Tibial nerve (tissue), 4 donors: ENCODE data around the gene CCL16. TPM values are rescaled to one million over a fixed set of nuclear protein-coding genes. Genes with fewer than 3 reads are reported as not detected.

ENCODE experiments used
- DNase-seq, 2 donors: peaks; one replicate each; pipeline ENCODE4 v3.0.0-alpha.2; 2019; ENCODE audit warnings: low spot score in 2 of 2
- H3K27ac ChIP-seq, 4 donors: fragments of 200-600 bp; sonication (generic) in 3 of 4; one replicate each; pipeline ENCODE4 v1.5.1; 2017 to 2019; ENCODE audit warnings: mild to moderate bottlenecking in 1 of 4
- H3K27me3 ChIP-seq, 2 donors: fragments of 200-600 bp; sonication (generic) in 1 of 2; one replicate each; pipeline versions ENCODE4 v1.5.1 to v1.6.0; 2017 to 2019
- H3K36me3 ChIP-seq, 3 donors: fragments of 200-600 bp; sonication (generic); one replicate each; pipeline ENCODE4 v1.5.1; 2018 to 2019
- H3K4me1 ChIP-seq, 4 donors: fragments of 200-600 bp; sonication (generic) in 3 of 4; one replicate each; pipeline ENCODE4 v1.5.1; 2017 to 2019
- H3K4me3 ChIP-seq, 4 donors: fragments of 200-600 bp; sonication (generic) in 3 of 4; one replicate each; pipeline ENCODE4 v1.5.1; 2017 to 2019; ENCODE audit warnings: mild to moderate bottlenecking in 1 of 4, moderate library complexity in 1 of 4
- H3K9me3 ChIP-seq, 4 donors: fragments of 200-600 bp; sonication (generic) in 3 of 4; one replicate each; pipeline ENCODE4 v1.5.1; 2017 to 2019
- CTCF ChIP-seq, 5 experiments: fragments of 200-600 bp in 3 of 5; fragments of 450-650 bp in 2 of 5; sonication (generic) in 3 of 5; IDR thresholded peaks; one replicate each; pipeline ENCODE4 v1.5.1; 2016 to 2019; ENCODE audit warnings: antibody characterized with exemption in 5 of 5, mild to moderate bottlenecking in 3 of 5, moderate library complexity in 2 of 5
- EP300 ChIP-seq, 2 donors: sonication (generic); formaldehyde crosslinking; IDR thresholded peaks; one replicate each; pipeline ENCODE4 v1.6.1; 2017; ENCODE audit warnings: antibody characterized with exemption in 2 of 2, mild to moderate bottlenecking in 1 of 2
- POLR2A ChIP-seq, 2 donors: fragments of 450-650 bp; IDR thresholded peaks; one replicate each; pipeline ENCODE4 v1.6.1; 2017; ENCODE audit warnings: antibody characterized with exemption in 2 of 2, mild to moderate bottlenecking in 2 of 2, moderate library complexity in 2 of 2
- WGBS, 2 donors: methylation state at CpG; one replicate each; pipeline ENCODE4 v1.1.5; 2018; 5-methylcytosine and 5-hydroxymethylcytosine counted together
- total RNA-seq, 4 donors: library from RNA; depleted of rRNA; stranded (reverse); fragments of >200 nt; gene quantifications; one replicate each; pipeline ENCODE4 v1.1.0, GENCODE V29; 2016

Gene CCL16
- total RNA-seq, 4 donors from 2014 or later: not detected

- H3K27me3 ChIP-seq: no peaks in the 10 kb centered on the region
- TF ChIP-seq POLR2A (IDR thresholded peaks at IDR 0.05) (no peak), CTCF (IDR thresholded peaks at IDR 0.05) (no peak), EP300 (IDR thresholded peaks at IDR 0.05) (no peak)
- no peaks in the 10 kb centered on the region for H3K36me3 ChIP-seq
- H3K27ac ChIP-seq: peak overlapping the region in 1 of 4 donors; percentile 14
- H3K4me3 ChIP-seq: no peak overlapping the region
- peaks cover 0 to 17% (median 2%) of the 10 kb centered on the region in 4 donors for H3K4me1 ChIP-seq
- no peak for DNase-seq
- H3K9me3 ChIP-seq: no peaks in the 10 kb centered on the region
- WGBS, 2 donors: 44 to 46% methylated on average over 10 of the region's 10 CpGs
Measured at GRCh38 chr17:35973333-35974260, 7.7 kb downstream of the CCL16 start.

GRCh38 chr17:35972945-35973332 is 8.4 kb downstream of the CCL16 start:
- H3K4me3 ChIP-seq: no peak overlapping the region
- no peaks in the 10 kb centered on the region for H3K36me3 ChIP-seq
- no peaks in the 10 kb centered on the region for H3K9me3 ChIP-seq
- peak overlapping the region in 1 of 4 donors; percentile 14 for H3K27ac ChIP-seq
- H3K27me3 ChIP-seq: no peaks in the 10 kb centered on the region
- peaks cover 0 to 17% (median 2%) of the 10 kb centered on the region in 4 donors for H3K4me1 ChIP-seq
- 60 to 77% methylated on average over 4 of the region's 4 CpGs for WGBS, 2 donors
- TF ChIP-seq POLR2A (IDR thresholded peaks at IDR 0.05) (no peak), CTCF (IDR thresholded peaks at IDR 0.05) (no peak), EP300 (IDR thresholded peaks at IDR 0.05) (no peak)
- no peak for DNase-seq

DNA sequence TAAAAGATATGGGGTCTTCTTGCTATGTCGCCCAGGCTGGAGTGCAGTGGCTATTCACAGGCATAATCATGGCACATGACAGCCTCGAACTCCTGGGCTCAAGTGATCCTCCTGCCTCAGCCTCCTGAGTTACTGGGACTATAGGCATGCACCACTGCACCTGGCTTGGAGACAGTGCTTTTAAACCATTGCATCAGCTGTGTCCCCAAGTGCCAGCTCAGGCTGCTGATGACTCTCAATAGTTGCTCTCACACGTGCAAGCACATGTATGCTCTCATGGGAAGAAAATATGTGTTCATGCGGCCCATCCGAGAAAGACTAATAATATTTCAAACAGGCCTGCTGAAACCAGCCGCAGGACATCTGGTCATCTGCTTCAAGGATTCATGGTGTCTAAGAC is 8.8 kb downstream of the CCL16 start:
- no peaks in the 10 kb centered on the region for H3K9me3 ChIP-seq
- DNase-seq: no peak
- TF ChIP-seq CTCF (IDR thresholded peaks at IDR 0.05) (no peak), POLR2A (IDR thresholded peaks at IDR 0.05) (no peak), EP300 (IDR thresholded peaks at IDR 0.05) (no peak)
- no peaks in the 10 kb centered on the region for H3K36me3 ChIP-seq
- H3K27ac ChIP-seq: peak overlapping the region in 1 of 4 donors; percentile 14
- 68 to 76% methylated on average over 6 of the region's 6 CpGs for WGBS, 2 donors
- H3K4me1 ChIP-seq: peaks cover 0 to 17% (median 2%) of the 10 kb centered on the region in 4 donors
- H3K27me3 ChIP-seq: no peaks in the 10 kb centered on the region
- H3K4me3 ChIP-seq: no peak overlapping the region

DNA sequence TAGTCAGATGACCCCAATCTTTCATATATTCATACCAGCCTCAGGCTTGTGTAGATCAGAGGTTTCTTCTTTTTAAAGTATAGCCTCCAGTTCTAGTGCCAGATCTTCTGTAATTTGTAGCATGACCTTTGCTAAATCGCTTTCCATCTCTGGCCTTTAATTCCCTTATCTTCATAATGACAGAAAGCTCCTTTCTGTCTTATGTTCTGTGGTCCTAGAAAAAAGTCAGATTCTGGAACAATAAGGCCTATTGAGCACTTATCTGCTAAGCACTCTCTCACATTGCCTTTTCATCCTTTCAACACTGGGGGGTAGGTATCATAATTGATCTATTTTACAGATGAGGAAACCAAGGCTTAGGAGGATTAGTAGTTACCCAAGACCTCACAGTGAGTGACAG is 9.2 kb downstream of the CCL16 start:
- H3K4me1 ChIP-seq: peaks cover 0 to 17% (median 2%) of the 10 kb centered on the region in 4 donors
- H3K27ac ChIP-seq: no peak overlapping the region
- 38 to 59% methylated on average over 1 of the region's 1 CpG for whole genome bisulfite sequencing, 2 donors

More for the DNA sequence above, 9.2 kb downstream of the CCL16 start:
- Histone ChIP-seq H3K4me3 (no peak overlapping the region), H3K9me3 (no peaks in the 10 kb centered on the region), H3K36me3 (no peaks in the 10 kb centered on the region), H3K27me3 (no peaks in the 10 kb centered on the region)
- DNase-seq: no peak
- TF ChIP-seq EP300 (IDR thresholded peaks at IDR 0.05) (no peak), CTCF (IDR thresholded peaks at IDR 0.05) (no peak), POLR2A (IDR thresholded peaks at IDR 0.05) (no peak)
